Fibroblast of upper back skin (primary cell): ENCODE results near the gene PGF.
A peak's percentile ranks its signal among the peaks of the same experiment; 100 is the strongest.

Source experiments
- DNase-seq: peaks from one replicate; pipeline ENCODE4 v3.0.0-alpha.2; 2013

PGF gene

GRCh38 chr14:74954947-74955228 lies 509 bp downstream of the PGF start:
- DNase-seq = no peak

- no peak for DNase-seq
Observed at GRCh38 chr14:74954232-74954946, 1.0 kb downstream of the PGF start.

- DNase-seq = no peak
Observed at GRCh38 chr14:74953686-74954085, 1.7 kb downstream of the PGF start.

GRCh38 chr14:74952697-74953484 lies 2.5 kb downstream of the PGF start:
- DNase-seq = peak; percentile 39

- DNase-seq = no peak
Observed at GRCh38 chr14:74952180-74952665, 3.2 kb downstream of the PGF start.

GRCh38 chr14:74951443-74952179 lies 3.8 kb downstream of the PGF start:
- no peak for DNase-seq

- no peak for DNase-seq
Observed at GRCh38 chr14:74950795-74951442, 4.5 kb downstream of the PGF start.

GRCh38 chr14:74949859-74950573 lies 5.4 kb downstream of the PGF start:
- DNase-seq = no peak

GRCh38 chr14:74949191-74949601 lies 6.2 kb downstream of the PGF start:
- no peak for DNase-seq

- DNase-seq = no peak
Observed at GRCh38 chr14:74948228-74949175, 6.9 kb downstream of the PGF start.

GRCh38 chr14:74947353-74948227 lies 7.8 kb downstream of the PGF start:
- no peak for DNase-seq

- DNase-seq = no peak
Observed at GRCh38 chr14:74946659-74947281, 8.6 kb downstream of the PGF start.

- DNase-seq = peak; percentile 59
Observed at GRCh38 chr14:74945852-74946658, 9.3 kb downstream of the PGF start.

GRCh38 chr14:74945261-74945851 lies 10.0 kb downstream of the PGF start:
- DNase-seq = no peak

- no peak for DNase-seq
Observed at GRCh38 chr14:74942608-74943007, 12.8 kb downstream of the PGF start.

GRCh38 chr14:74942181-74942580 lies 13.2 kb downstream of the PGF start:
- DNase-seq = no peak

- DNase-seq = peak; percentile 44
Observed at GRCh38 chr14:74941676-74942097, 13.7 kb downstream of the PGF start.

- no peak for DNase-seq
Observed at GRCh38 chr14:74940956-74941565, 14.3 kb downstream of the PGF start.
